Neural crest cell (in vitro differentiated cells): ENCODE measurements around the gene CBX6. TPM values are rescaled to one million over a fixed set of nuclear protein-coding genes. Genes with fewer than 3 reads are reported as not detected.

Experiments
- DNase-seq: peaks from one replicate; pipeline ENCODE4 v3.0.0; 2021; ENCODE audit warnings: low read depth, mixed read lengths, low spot score
- H3K27ac Mint-ChIP-seq: one replicate; pipeline ENCODE4 v1.8.0; 2021; ENCODE audit warnings: mild to moderate bottlenecking, mixed read lengths; ENCODE audit not compliant: unreplicated experiment
- H3K27me3 Mint-ChIP-seq: 2 replicates; pipeline ENCODE4 v1.8.0; 2021; ENCODE audit warnings: low read depth, mild to moderate bottlenecking, mixed read lengths
- H3K36me3 Mint-ChIP-seq: 2 replicates; pipeline ENCODE4 v1.8.0; 2021; ENCODE audit warnings: low read depth, mild to moderate bottlenecking, mixed read lengths
- H3K4me1 Mint-ChIP-seq: 2 replicates; pipeline ENCODE4 v1.8.0; 2021; ENCODE audit warnings: mixed read lengths
- H3K4me3 Mint-ChIP-seq: one replicate; pipeline ENCODE4 v1.8.0; 2021; ENCODE audit warnings: mild to moderate bottlenecking, mixed read lengths
- H3K9me3 Mint-ChIP-seq: 2 replicates; pipeline ENCODE4 v1.8.0; 2021; ENCODE audit warnings: mixed read lengths
- CTCF ChIP-seq: fragments of 200-600 bp; sonication (generic); conservative IDR thresholded peaks from 2 replicates; pipeline ENCODE4 v1.5.0; 2021; ENCODE audit warnings: antibody characterized with exemption, mild to moderate bottlenecking
- total RNA-seq: library from RNA; stranded (reverse); gene quantifications from 2 replicates; pipeline ENCODE4 v1.2.1, GENCODE V29; 2021

CBX6 gene
- total RNA-seq, 1 donor from 2014 or later: 48.2 TPM

GRCh38 chr22:38850941-38851849 is 20.8 kb downstream of the CBX6 start:
- Mint-ChIP-seq H3K36me3 (no peaks in the 10 kb centered on the region), H3K4me3 (no peak overlapping the region), H3K27me3 (peaks cover 48% of the 10 kb centered on the region), H3K4me1 (peaks cover 15% of the 10 kb centered on the region), H3K27ac (peak overlapping the region; percentile 52), H3K9me3 (no peaks in the 10 kb centered on the region)
- no peak for TF ChIP-seq CTCF
- DNase-seq: no peak

- H3K36me3 Mint-ChIP-seq: no peaks in the 10 kb centered on the region
These were observed 21.6 kb downstream of the CBX6 start for GRCh38 chr22:38850399-38850798.

GRCh38 chr22:38849811-38850210 is 22.2 kb downstream of the CBX6 start:
- peaks cover 15% of the 10 kb centered on the region for H3K4me1 Mint-ChIP-seq
- no peak overlapping the region for H3K27ac Mint-ChIP-seq
- H3K27me3 Mint-ChIP-seq: peaks cover 60% of the 10 kb centered on the region
- no peak overlapping the region for H3K4me3 Mint-ChIP-seq
- H3K9me3 Mint-ChIP-seq: no peaks in the 10 kb centered on the region
- H3K36me3 Mint-ChIP-seq: no peaks in the 10 kb centered on the region
- no peak for TF ChIP-seq CTCF
- DNase-seq: no peak

More at GRCh38 chr22:38850399-38850798, 21.6 kb downstream of the CBX6 start:
- H3K4me3 Mint-ChIP-seq: peak overlapping the region; percentile 31
- DNase-seq: no peak
- H3K9me3 Mint-ChIP-seq: no peaks in the 10 kb centered on the region
- peaks cover 15% of the 10 kb centered on the region for H3K4me1 Mint-ChIP-seq
- H3K27me3 Mint-ChIP-seq: peaks cover 54% of the 10 kb centered on the region
- no peak overlapping the region for H3K27ac Mint-ChIP-seq
- TF ChIP-seq CTCF: no peak

DNA sequence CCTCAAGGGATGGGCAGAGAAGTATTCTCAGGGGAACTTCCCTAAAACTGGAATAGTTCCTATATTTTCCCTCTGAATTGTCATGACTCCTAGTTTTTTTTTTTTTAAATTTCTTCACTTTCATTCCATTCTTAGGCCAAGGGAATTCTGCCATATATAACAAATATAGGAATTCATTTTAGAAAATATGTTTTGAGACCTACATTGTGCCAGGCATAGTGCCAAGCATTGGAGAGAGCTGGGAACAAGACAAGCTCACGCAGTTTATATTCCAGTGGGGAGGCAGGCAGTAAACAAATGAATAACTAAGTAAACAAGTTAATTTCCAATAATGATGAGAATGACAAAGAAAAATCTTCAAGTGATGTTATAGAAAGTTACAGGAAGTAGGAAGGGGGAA is 25.6 kb downstream of the CBX6 start:
- Mint-ChIP-seq H3K9me3 (no peaks in the 10 kb centered on the region), H3K27me3 (peaks cover 71% of the 10 kb centered on the region), H3K4me1 (peaks cover 4% of the 10 kb centered on the region), H3K36me3 (no peaks in the 10 kb centered on the region), H3K27ac (no peak overlapping the region), H3K4me3 (no peak overlapping the region)
- no peak for DNase-seq
- TF ChIP-seq CTCF: no peak

GRCh38 chr22:38845004-38845740 is 26.8 kb downstream of the CBX6 start:
- H3K9me3 Mint-ChIP-seq: no peaks in the 10 kb centered on the region
- H3K27me3 Mint-ChIP-seq: peaks cover 73% of the 10 kb centered on the region
- peak overlapping the region; percentile 79 for H3K4me3 Mint-ChIP-seq
- DNase-seq: no peak
- H3K4me1 Mint-ChIP-seq: peaks cover 4% of the 10 kb centered on the region
- TF ChIP-seq CTCF: no peak
- no peaks in the 10 kb centered on the region for H3K36me3 Mint-ChIP-seq
- H3K27ac Mint-ChIP-seq: no peak overlapping the region
